ENCODE measurements around the gene DLG4. TPM values are rescaled to one million over a fixed set of nuclear protein-coding genes. Genes with fewer than 3 reads are reported as not detected.

Gene DLG4
- total RNA-seq, 2 experiments from 2014 or later: 9.5 to 9.7 TPM

DNA sequence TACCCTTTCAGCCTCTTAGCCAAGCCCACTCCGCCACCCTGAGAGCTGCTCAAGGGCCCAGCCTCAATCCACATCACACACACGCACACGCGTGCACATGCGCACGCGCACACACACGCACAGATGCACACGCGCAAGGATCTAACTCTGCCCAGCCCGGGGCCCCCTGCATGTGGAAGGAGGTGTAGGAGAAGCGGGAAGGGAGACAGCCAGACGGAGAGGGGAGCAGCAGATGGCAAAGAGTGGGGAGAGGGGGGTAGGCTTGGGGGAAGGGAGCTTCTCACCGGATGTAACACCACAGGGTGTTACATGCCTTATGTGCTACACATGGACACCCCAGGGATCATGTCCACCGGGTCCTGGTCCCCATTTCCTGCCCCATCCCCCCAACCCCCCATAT, 15.3 kb downstream of the DLG4 start:
- peak; percentile 9 for ATAC-seq
- CTCF ChIA-PET: interaction anchor here (1.0 kb wide), 1 partner anchor 26 kb away, joined by 4 read pairs; no protein-coding TSS in a partner anchor
- intact Hi-C loops (cut with micrococcal nuclease): no loop called here

DNA sequence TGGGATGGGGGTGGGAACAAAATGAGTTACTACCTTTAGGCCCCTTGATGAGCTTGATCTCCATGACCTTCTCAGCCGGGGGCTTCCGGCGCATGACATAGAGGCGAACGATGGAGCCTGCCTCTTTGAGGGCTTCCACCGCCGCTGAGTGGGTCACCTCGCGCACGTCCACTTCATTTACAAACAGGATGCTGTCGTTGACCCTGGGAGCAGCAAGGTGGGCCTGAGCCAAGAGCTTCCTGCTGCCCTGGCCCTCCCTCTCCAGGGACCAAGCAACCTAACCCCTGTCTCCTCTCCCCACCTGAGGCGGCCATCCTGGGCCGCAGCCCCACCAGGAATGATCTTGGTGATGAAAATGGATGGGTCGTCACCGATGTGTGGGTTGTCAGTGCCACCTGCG, 16.2 kb downstream of the DLG4 start:
- Mint-ChIP-seq H3K9me3 (no peaks in the 10 kb centered on the region), H3K27ac (peak overlapping the region; percentile 21), H3K27me3 (no peaks in the 10 kb centered on the region), H3K36me3 (ENCODE audit: low read depth) (no peaks in the 10 kb centered on the region), H3K4me3 (no peak overlapping the region), H3K4me1 (ENCODE audit: low read depth) (peaks cover 28% of the 10 kb centered on the region)
- DNase-seq (no peak), ATAC-seq (no peak)
- TF ChIP-seq, protein P1, sequence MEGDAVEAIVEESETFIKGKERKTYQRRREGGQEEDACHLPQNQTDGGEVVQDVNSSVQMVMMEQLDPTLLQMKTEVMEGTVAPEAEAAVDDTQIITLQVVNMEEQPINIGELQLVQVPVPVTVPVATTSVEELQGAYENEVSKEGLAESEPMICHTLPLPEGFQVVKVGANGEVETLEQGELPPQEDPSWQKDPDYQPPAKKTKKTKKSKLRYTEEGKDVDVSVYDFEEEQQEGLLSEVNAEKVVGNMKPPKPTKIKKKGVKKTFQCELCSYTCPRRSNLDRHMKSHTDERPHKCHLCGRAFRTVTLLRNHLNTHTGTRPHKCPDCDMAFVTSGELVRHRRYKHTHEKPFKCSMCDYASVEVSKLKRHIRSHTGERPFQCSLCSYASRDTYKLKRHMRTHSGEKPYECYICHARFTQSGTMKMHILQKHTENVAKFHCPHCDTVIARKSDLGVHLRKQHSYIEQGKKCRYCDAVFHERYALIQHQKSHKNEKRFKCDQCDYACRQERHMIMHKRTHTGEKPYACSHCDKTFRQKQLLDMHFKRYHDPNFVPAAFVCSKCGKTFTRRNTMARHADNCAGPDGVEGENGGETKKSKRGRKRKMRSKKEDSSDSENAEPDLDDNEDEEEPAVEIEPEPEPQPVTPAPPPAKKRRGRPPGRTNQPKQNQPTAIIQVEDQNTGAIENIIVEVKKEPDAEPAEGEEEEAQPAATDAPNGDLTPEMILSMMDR (IDR thresholded peaks at IDR 0.05): no peak
- ChIA-PET CTCF (interaction anchor here (0.7 kb wide), 1 partner anchor 157 kb away, joined by 3 read pairs; no protein-coding TSS in a partner anchor), POLR2A (interaction anchor here (0.6 to 1.1 kb wide), 3 partner anchors 9 to 176 kb away, joined by 3 read pairs; no protein-coding TSS in a partner anchor)
- intact Hi-C loops (cut with micrococcal nuclease): no loop called here

More for the DNA sequence above, 15.3 kb downstream of the DLG4 start:
- Mint-ChIP-seq H3K27me3 (no peaks in the 10 kb centered on the region), H3K36me3 (ENCODE audit: low read depth) (no peaks in the 10 kb centered on the region), H3K4me1 (ENCODE audit: low read depth) (peaks cover 28% of the 10 kb centered on the region), H3K4me3 (peak overlapping the region; percentile 76), H3K9me3 (no peaks in the 10 kb centered on the region), H3K27ac (peak overlapping the region; percentile 93)
- TF ChIP-seq, protein P1 (IDR thresholded peaks at IDR 0.05): no peak
- DNase-seq: no peak
- POLR2A ChIA-PET: interaction anchor here (1.1 to 1.2 kb wide), 2 partner anchors 15 to 171 kb away, joined by 3 read pairs; partner anchors contain the start of genes ACADVL and DLG4

DNA sequence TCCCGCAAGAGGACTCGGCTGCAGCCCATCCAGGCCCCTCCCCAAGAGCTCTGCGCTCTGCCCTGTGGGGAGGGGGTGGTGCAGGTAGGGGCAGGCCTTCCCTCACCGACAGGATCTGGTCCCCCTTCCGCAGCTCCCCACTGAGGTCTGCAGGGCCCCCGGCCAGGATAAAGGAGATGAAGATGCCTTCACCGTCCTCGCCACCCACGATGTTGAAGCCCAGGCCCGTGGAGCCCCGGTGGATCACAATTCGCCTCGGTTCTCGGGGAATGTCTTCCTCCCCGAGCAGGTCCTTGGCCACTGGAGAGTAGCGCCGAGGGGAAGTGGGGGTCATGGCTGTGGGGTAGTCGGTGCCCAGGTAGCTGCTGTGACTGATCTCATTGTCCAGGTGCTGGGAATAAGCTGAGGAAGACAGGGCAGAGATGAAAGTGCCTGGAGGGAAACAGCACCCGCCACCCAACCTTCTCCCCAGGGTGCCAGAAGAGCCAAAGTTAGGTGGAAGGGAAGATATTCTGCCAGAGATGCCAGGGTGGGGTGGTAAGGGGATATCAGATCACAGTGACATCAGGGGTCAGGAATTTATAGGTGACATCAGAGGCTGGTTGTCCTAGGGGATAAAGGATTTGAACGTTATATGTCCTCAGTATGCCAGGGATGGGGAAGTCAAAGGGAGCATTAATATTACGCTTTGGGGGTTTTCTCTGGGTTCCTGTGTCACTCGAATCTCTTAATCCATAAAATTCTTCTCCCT, 22.8 kb downstream of the DLG4 start:
- TF ChIP-seq, protein P1 (IDR thresholded peaks at IDR 0.05): no peak
- Mint-ChIP-seq H3K36me3 (ENCODE audit: low read depth) (no peaks in the 10 kb centered on the region), H3K9me3 (no peaks in the 10 kb centered on the region), H3K4me1 (ENCODE audit: low read depth) (no peaks in the 10 kb centered on the region), H3K27ac (no peak overlapping the region), H3K4me3 (no peak overlapping the region), H3K27me3 (no peaks in the 10 kb centered on the region)
- POLR2A ChIA-PET: no interaction called here
- CTCF ChIA-PET: no interaction called here
- intact Hi-C loops (cut with micrococcal nuclease): no loop called here
- DNase-seq (no peak), ATAC-seq (no peak)

DNA sequence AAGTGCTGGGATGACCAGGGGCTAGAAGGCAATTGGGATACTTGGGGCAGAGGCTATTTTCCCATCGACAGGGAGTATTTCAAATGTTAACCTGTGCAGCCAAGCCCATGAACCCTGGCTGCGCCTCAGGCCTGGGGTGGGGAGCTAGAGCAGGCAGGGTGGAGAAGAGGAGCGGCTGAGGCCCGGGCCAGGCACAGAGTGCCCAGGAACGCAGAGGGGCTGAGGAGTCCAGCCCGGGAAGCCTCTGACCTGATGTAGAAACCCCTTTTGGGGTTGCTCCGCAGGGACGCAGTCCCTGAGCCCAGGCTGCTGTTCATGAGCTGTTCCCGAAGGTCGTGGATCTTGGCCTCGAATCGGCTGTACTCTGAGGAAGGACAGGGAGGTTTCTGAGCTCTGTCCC, 23.7 kb downstream of the DLG4 start:
- CTCF ChIA-PET: no interaction called here
- H3K36me3 Mint-ChIP-seq (ENCODE audit: low read depth): no peaks in the 10 kb centered on the region
- H3K27me3 Mint-ChIP-seq: no peaks in the 10 kb centered on the region
- DNase-seq (no peak), ATAC-seq (no peak)
- H3K27ac Mint-ChIP-seq: no peak overlapping the region
- H3K4me3 Mint-ChIP-seq: no peak overlapping the region
- POLR2A ChIA-PET: no interaction called here
- intact Hi-C loops (cut with micrococcal nuclease): no loop called here
- no peaks in the 10 kb centered on the region for H3K9me3 Mint-ChIP-seq
- TF ChIP-seq, protein P1 (IDR thresholded peaks at IDR 0.05): no peak
- H3K4me1 Mint-ChIP-seq (ENCODE audit: low read depth): no peaks in the 10 kb centered on the region

DNA sequence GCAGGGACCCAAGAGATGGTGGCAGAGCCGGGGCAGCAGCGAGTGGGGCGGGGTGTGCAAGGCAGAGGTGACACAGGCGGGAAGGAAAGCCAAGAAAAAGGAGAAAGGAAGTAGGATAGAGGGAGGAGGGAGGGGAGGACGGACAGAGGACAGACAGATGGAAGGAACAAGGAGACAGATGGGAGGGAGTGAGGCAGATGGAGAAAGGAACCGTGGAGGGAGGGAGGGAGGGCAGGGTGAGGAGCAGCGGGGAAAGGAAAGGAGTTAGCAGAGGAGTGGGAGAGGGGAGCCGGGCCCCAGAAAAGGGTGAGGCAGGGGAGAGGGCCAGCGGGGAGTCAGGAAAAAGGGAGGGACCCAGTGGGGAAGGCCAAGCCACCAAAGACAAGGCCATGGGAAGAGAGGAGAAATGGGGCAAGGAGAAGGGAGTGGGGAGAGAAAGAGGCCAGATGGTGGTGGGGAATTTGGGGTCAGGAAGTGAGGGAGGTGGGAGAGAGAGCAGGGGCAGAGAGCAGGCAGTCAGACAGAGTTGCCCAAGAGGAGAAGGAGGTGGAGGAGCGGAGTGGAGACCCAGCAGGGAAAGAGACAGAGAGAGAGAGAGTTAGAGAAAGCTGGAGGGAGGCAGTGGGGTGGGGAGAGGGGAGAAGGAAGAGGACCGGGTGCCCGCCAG, 27.2 kb downstream of the DLG4 start:
- ChIA-PET POLR2A (no interaction called here), CTCF (no interaction called here)
- DNase-seq: no peak
- Mint-ChIP-seq H3K27me3 (no peaks in the 10 kb centered on the region), H3K9me3 (no peaks in the 10 kb centered on the region), H3K4me1 (ENCODE audit: low read depth) (no peaks in the 10 kb centered on the region), H3K36me3 (ENCODE audit: low read depth) (no peaks in the 10 kb centered on the region), H3K4me3 (no peak overlapping the region), H3K27ac (no peak overlapping the region)
- intact Hi-C loops (cut with micrococcal nuclease): no loop called here
- TF ChIP-seq, protein P1 (IDR thresholded peaks at IDR 0.05): no peak
- no peak for ATAC-seq

Data from activated CD8-positive, alpha-beta T cell treated with anti-CD3 and anti-CD28 coated beads for 36 hours (primary cell).